SK-N-SH (cell line): ENCODE results near the gene RANBP10.

Source experiments
- CHD2 ChIP-seq: fragments of 150-350 bp; IDR thresholded peaks from 2 replicates; pipeline ENCODE4 v1.6.1; 2018; ENCODE audit warnings: low read length; ENCODE audit not compliant: partially characterized antibody
- TF ChIP-seq, protein P1 (sequence below): fragments of 200-600 bp; sonication (generic); IDR thresholded peaks from 2 replicates; pipeline ENCODE4 v1.6.1; 2017; ENCODE audit warnings: antibody characterized with exemption, mild to moderate bottlenecking, moderate library complexity

DNA sequence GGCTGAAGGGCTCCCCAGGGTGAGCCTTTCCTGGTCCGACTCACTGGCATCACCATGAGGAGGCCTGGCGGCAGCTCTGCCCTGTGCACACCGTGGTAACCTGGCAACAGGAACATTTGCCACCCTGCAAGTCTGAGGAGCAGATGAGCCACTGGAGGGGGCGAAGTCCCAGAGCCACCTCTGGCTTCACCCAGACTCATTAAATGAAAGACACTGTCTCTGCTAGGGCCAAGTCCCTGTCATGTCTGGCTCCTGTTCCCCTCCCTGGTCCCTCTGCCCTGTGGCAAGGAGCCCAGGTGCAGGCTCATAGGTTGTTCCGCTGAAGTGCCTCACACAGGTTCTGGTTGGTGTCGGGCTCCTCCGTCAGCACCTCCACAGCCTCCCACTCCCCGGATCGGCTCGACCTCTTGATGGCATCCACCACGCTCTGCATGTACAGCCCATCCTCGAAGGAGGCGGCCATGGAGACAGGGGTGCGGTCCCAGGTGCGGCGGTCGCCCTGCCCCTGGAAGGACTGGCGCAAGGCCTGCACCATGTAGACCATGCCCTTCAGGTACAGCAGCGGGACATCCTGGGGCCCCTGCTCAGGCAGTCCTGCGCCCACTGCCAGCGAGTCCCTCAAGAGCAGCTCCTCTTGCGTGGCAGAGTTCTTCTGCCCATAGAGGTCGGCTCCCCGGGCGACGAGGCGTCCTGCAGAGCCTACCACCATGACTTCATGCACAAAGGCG is 131.3 kb downstream of the RANBP10 start:
- TF ChIP-seq, protein P1, sequence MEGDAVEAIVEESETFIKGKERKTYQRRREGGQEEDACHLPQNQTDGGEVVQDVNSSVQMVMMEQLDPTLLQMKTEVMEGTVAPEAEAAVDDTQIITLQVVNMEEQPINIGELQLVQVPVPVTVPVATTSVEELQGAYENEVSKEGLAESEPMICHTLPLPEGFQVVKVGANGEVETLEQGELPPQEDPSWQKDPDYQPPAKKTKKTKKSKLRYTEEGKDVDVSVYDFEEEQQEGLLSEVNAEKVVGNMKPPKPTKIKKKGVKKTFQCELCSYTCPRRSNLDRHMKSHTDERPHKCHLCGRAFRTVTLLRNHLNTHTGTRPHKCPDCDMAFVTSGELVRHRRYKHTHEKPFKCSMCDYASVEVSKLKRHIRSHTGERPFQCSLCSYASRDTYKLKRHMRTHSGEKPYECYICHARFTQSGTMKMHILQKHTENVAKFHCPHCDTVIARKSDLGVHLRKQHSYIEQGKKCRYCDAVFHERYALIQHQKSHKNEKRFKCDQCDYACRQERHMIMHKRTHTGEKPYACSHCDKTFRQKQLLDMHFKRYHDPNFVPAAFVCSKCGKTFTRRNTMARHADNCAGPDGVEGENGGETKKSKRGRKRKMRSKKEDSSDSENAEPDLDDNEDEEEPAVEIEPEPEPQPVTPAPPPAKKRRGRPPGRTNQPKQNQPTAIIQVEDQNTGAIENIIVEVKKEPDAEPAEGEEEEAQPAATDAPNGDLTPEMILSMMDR = no peak
- no peak for TF ChIP-seq CHD2
